ENCODE measurements around the gene SNRNP70. TPM values are rescaled to one million over a fixed set of nuclear protein-coding genes. Genes with fewer than 3 reads are reported as not detected.

The SNRNP70 gene
- total and polyA plus RNA-seq, 2 donors (not counting 3 experiments of a cell fraction or from before 2014, with no cell fraction given): 215 to 300 TPM

DNA sequence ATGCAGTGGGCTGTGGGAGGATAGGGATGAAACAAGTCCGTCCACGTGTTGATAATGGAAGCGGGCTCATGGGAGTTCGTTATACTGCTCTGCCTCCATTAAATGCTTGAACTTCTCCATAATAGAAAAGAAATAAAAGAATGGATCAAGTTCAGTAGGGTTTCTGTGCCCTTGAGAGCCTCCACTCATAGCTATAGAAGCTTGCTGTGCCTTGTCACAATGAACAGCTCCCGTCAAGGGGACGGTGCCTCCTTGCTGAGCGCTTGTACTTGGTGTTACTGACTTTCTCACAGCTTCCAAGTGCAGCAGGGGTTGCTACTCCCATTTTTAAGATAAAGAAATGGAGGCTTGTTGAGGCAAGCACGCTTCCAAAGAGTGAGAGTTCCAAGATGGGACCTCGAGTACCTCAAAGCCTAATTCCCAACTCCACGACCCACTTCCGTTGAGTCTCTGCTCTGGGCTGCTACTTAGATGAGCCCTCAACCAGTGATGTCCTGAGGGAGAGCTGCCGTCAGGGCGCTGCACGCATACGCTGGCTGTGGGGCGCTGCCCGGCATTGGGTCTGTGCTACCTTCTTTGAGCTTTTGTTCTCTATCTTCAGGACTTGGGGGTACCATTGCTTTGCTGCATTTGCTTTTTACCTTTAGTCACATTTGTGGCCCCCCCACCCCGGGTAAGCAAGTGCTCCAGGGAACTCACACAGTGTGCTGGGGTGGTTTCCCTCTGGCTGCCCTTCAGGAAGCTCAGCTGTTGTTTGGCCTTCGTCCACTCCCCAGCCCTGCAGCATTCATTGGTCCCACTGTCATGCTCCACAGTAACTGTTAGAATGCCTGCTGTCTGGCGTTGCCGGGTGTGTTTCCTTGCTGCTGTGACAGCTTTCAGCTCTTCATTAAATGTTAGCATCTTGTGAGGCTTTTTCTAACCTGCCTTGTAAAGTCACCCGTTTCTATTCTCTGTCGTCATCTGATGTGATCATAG, 9.5 kb downstream of the SNRNP70 start:
- Histone ChIP-seq H3K9me1 (replicated peaks; ENCODE audit: control insufficient read depth, extremely low read depth, insufficient read depth, low read length) (no peaks in the 10 kb centered on the region), H3K36me3 (ENCODE audit: control insufficient read depth in 2 of 2, extremely low read depth in 1 of 2, insufficient read depth in 2 of 2, low read length in 2 of 2) (peaks cover 35 to 50% of the 10 kb centered on the region in 2 experiments), H3K79me2 (ENCODE audit: control insufficient read depth, insufficient read depth, low read length) (peaks cover 48% of the 10 kb centered on the region), H3K9ac (replicated peaks; ENCODE audit: extremely low read depth, insufficient read depth, low read length) (no peak overlapping the region), H3K27ac (ENCODE audit: insufficient read depth, low read depth, low read length) (no peak overlapping the region), H3K4me3 (replicated peaks in 1 of 3; ENCODE audit: insufficient read depth in 1 of 3, low read depth in 1 of 3, low read length in 3 of 3) (no peak overlapping the region), H3K27me3 (ENCODE audit: control insufficient read depth in 2 of 2, insufficient read depth in 2 of 2, low read length in 2 of 2) (no peaks in the 10 kb centered on the region), H3K4me1 (ENCODE audit: control insufficient read depth, extremely low read depth, insufficient read depth, low read length) (no peaks in the 10 kb centered on the region), H2AFZ (ENCODE audit: low read depth, low read length) (no peak overlapping the region), H3K4me2 (ENCODE audit: insufficient read depth, low read length) (no peak overlapping the region), H4K20me1 (replicated peaks; ENCODE audit: control insufficient read depth, extremely low read depth, insufficient read depth, low read length) (peaks cover 3% of the 10 kb centered on the region), H3K9me3 (replicated peaks; ENCODE audit: control insufficient read depth, insufficient read depth, low read length) (no peaks in the 10 kb centered on the region)
- POLR2A ChIA-PET: interaction anchor here (0.6 kb wide), 1 partner anchor 51 kb away, joined by 4 read pairs; no protein-coding TSS in a partner anchor
- DNase-seq (ENCODE audit: low read depth, low spot score) (no peak), FAIRE-seq (no peak)
- dilution Hi-C loops (cut with MboI; ENCODE audit: extremely low pct_ligation_motif_present, low sequenced_read_pairs) (no loop called here), intact Hi-C loops (cut with micrococcal nuclease) (no loop called here)
- no peak for TF ChIP-seq MYC (IDR thresholded peaks at IDR 0.05; ENCODE audit: low read depth, low read length)
- TF ChIP-seq FOS (IDR thresholded peaks at IDR 0.05; ENCODE audit: borderline replicate concordance, insufficient read depth, low read length): no peak
- TF ChIP-seq POLR2A (IDR thresholded peaks at IDR 0.05; ENCODE audit: low read depth, low read length): no peak
- TF ChIP-seq JUN (IDR thresholded peaks at IDR 0.05; ENCODE audit: borderline replicate concordance, insufficient read depth, insufficient read length, low read depth): no peak
- TF ChIP-seq GATA2 (IDR thresholded peaks at IDR 0.05; ENCODE audit: insufficient read depth, insufficient read length, low read depth, low read length): no peak
- TF ChIP-seq EZH2 (IDR thresholded peaks at IDR 0.05; ENCODE audit: borderline replicate concordance, low read depth, low read length, severe bottlenecking): no peak
- TF ChIP-seq, protein P1, sequence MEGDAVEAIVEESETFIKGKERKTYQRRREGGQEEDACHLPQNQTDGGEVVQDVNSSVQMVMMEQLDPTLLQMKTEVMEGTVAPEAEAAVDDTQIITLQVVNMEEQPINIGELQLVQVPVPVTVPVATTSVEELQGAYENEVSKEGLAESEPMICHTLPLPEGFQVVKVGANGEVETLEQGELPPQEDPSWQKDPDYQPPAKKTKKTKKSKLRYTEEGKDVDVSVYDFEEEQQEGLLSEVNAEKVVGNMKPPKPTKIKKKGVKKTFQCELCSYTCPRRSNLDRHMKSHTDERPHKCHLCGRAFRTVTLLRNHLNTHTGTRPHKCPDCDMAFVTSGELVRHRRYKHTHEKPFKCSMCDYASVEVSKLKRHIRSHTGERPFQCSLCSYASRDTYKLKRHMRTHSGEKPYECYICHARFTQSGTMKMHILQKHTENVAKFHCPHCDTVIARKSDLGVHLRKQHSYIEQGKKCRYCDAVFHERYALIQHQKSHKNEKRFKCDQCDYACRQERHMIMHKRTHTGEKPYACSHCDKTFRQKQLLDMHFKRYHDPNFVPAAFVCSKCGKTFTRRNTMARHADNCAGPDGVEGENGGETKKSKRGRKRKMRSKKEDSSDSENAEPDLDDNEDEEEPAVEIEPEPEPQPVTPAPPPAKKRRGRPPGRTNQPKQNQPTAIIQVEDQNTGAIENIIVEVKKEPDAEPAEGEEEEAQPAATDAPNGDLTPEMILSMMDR (IDR thresholded peaks at IDR 0.05; ENCODE audit: extremely low read depth in 1 of 2, insufficient read depth in 1 of 2, low read depth in 1 of 2, low read length in 2 of 2): no peak
- TF ChIP-seq, protein P2, sequence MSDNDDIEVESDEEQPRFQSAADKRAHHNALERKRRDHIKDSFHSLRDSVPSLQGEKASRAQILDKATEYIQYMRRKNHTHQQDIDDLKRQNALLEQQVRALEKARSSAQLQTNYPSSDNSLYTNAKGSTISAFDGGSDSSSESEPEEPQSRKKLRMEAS (IDR thresholded peaks at IDR 0.05; ENCODE audit: insufficient read depth, insufficient read length): no peak
- no peak for TF ChIP-seq POLR2AphosphoS5 (IDR thresholded peaks at IDR 0.05; ENCODE audit: insufficient read depth, low read depth, low read length)
- no TSS peak for BruUV-seq (replicated peaks)
- CTCF ChIA-PET: interaction anchor here (0.6 to 6.9 kb wide), 7 partner anchors 11 to 114 kb away, joined by 3 to 164 read pairs (median 3); partner anchors contain the start of genes GYS1 and RUVBL2
